Measurements from ENCODE around the gene REEP6. TPM values are rescaled to one million over a fixed set of nuclear protein-coding genes. Genes with fewer than 3 reads are reported as not detected.
"Not testable (repeated sequence)": the region's sequence is repeated elsewhere in the genome, so short reads cannot be mapped to it uniquely, and the experiment has no call there.

Gene REEP6
- total and polyA plus RNA-seq, 10 donors: 0.65 to 2.6 (median 1.6) TPM; not detected in 1

GRCh38 chr19:1473085-1473851 lies 17.7 kb upstream of the REEP6 start:
- no peak for DNase-seq
- peaks cover 0 to 45% (median 25%) of the 10 kb centered on the region in 6 donors for H3K36me3 ChIP-seq
- H3K27ac ChIP-seq: no peak overlapping the region
- WGBS, 5 donors: 72 to 86% (median 77%) methylated on average over 16 to 20 of the region's 20 CpGs
- H3K9me3 ChIP-seq: no peaks in the 10 kb centered on the region
- intact Hi-C loops (cut with DNase I; ENCODE audit: low total_unique reads): no loop called here
- TF ChIP-seq CTCF (IDR thresholded peaks at IDR 0.05 in 8 of 11, conservative IDR thresholded peaks at IDR 0.05 in 3 of 11) (no peak), POLR2AphosphoS5 (IDR thresholded peaks at IDR 0.05) (peak in 1 of 3 donors; percentile 9)
- peaks cover 38 to 96% (median 62%) of the 10 kb centered on the region in 6 donors for H3K4me1 ChIP-seq
- no peak overlapping the region for H3K4me3 ChIP-seq
- peaks cover 11 to 59% (median 47%) of the 10 kb centered on the region in 7 donors for H3K27me3 ChIP-seq (replicated peaks in 1 of 7)

GRCh38 chr19:1474011-1474764 lies 16.8 kb upstream of the REEP6 start:
- H3K27ac ChIP-seq: no peak overlapping the region
- intact Hi-C loops (cut with DNase I; ENCODE audit: low total_unique reads): no loop called here
- WGBS, 5 donors: 76 to 84% (median 81%) methylated on average over 14 to 31 of the region's 31 CpGs
- H3K4me3 ChIP-seq: no peak overlapping the region
- peaks cover 35 to 93% (median 59%) of the 10 kb centered on the region in 6 donors for H3K4me1 ChIP-seq
- DNase-seq: no peak
- H3K9me3 ChIP-seq: no peaks in the 10 kb centered on the region
- peaks cover 0 to 45% (median 25%) of the 10 kb centered on the region in 6 donors for H3K36me3 ChIP-seq
- TF ChIP-seq POLR2AphosphoS5 (IDR thresholded peaks at IDR 0.05) (peak in 1 of 3 donors; percentile 16), POLR2A (IDR thresholded peaks at IDR 0.05) (no peak)
- H3K27me3 ChIP-seq (replicated peaks in 1 of 7): peaks cover 8 to 50% (median 38%) of the 10 kb centered on the region in 7 donors

GRCh38 chr19:1474765-1475351 lies 16.1 kb upstream of the REEP6 start:
- no peaks in the 10 kb centered on the region for H3K9me3 ChIP-seq
- WGBS, 5 donors: 90 to 95% (median 93%) methylated on average over 6 to 26 of the region's 26 CpGs
- peaks cover 0 to 45% (median 25%) of the 10 kb centered on the region in 6 donors for H3K36me3 ChIP-seq
- TF ChIP-seq CTCF (IDR thresholded peaks at IDR 0.05 in 8 of 11, conservative IDR thresholded peaks at IDR 0.05 in 3 of 11) (no peak), POLR2A (IDR thresholded peaks at IDR 0.05) (no peak), POLR2AphosphoS5 (IDR thresholded peaks at IDR 0.05) (no peak)
- H3K4me1 ChIP-seq: peaks cover 32 to 95% (median 60%) of the 10 kb centered on the region in 6 donors
- no peak overlapping the region for H3K27ac ChIP-seq
- H3K4me3 ChIP-seq: no peak overlapping the region
- H3K27me3 ChIP-seq (replicated peaks in 1 of 7): peaks cover 8 to 43% (median 35%) of the 10 kb centered on the region in 7 donors
- DNase-seq: no peak
- intact Hi-C loops (cut with DNase I; ENCODE audit: low total_unique reads): no loop called here

GRCh38 chr19:1475751-1476437 lies 15.1 kb upstream of the REEP6 start:
- H3K27ac ChIP-seq: no peak overlapping the region
- TF ChIP-seq CTCF (IDR thresholded peaks at IDR 0.05 in 8 of 11, conservative IDR thresholded peaks at IDR 0.05 in 3 of 11): no peak
- peak in 1 of 3 donors; percentile 30 for TF ChIP-seq POLR2AphosphoS5 (IDR thresholded peaks at IDR 0.05)
- H3K9me3 ChIP-seq: no peaks in the 10 kb centered on the region
- no peak overlapping the region for H3K4me3 ChIP-seq
- H3K4me1 ChIP-seq: peaks cover 21 to 92% (median 51%) of the 10 kb centered on the region in 6 donors
- WGBS, 5 donors: 89 to 94% (median 92%) methylated on average over 21 to 31 of the region's 31 CpGs
- H3K27me3 ChIP-seq (replicated peaks in 1 of 7): peaks cover 6 to 33% (median 24%) of the 10 kb centered on the region in 7 donors
- peak; percentile 70 for DNase-seq
- H3K36me3 ChIP-seq: peaks cover 0 to 45% (median 25%) of the 10 kb centered on the region in 6 donors
- intact Hi-C loops (cut with DNase I; ENCODE audit: low total_unique reads): no loop called here

- Histone ChIP-seq H3K27me3 (replicated peaks in 1 of 7) (peaks cover 0 to 21% (median 13%) of the 10 kb centered on the region in 7 donors), H3K36me3 (peaks cover 0 to 45% (median 25%) of the 10 kb centered on the region in 6 donors), H3K4me1 (peaks cover 11 to 83% (median 39%) of the 10 kb centered on the region in 6 donors)
- WGBS, 5 donors: 93 to 96% (median 94%) methylated on average over 9 of the region's 9 CpGs
- H3K4me3 ChIP-seq; H3K27ac ChIP-seq; DNase-seq; H3K9me3 ChIP-seq; intact Hi-C loops (cut with DNase I; ENCODE audit: low total_unique reads): not testable (repeated sequence)
Observed at GRCh38 chr19:1477056-1477455, 13.9 kb upstream of the REEP6 start.
